Right atrium auricular region (tissue), 2 donors: ENCODE data around the gene WDR1. TPM values are rescaled to one million over a fixed set of nuclear protein-coding genes. Genes with fewer than 3 reads are reported as not detected.

Experiments used
- DNase-seq: peaks from one replicate; pipeline ENCODE4 v3.0.0-alpha.2; 2019; ENCODE audit warnings: low spot score
- H3K27ac ChIP-seq, 2 donors: fragments of 200-600 bp; sonication (generic); 1 replicate in 1 of 2; 2 replicates in 1 of 2; pipeline ENCODE4 v1.5.1; 2016 to 2019
- H3K27me3 ChIP-seq, 2 donors: fragments of 200-600 bp; sonication (generic); one replicate each; pipeline versions ENCODE4 v1.5.1 to v1.6.0; 2017 to 2019
- H3K36me3 ChIP-seq: fragments of 200-600 bp; sonication (generic); one replicate; pipeline ENCODE4 v1.5.1; 2016
- H3K4me1 ChIP-seq, 2 donors: fragments of 200-600 bp; sonication (generic); one replicate each; pipeline versions ENCODE4 v1.5.1 to v1.6.0; 2017 to 2019
- H3K4me3 ChIP-seq, 2 donors: fragments of 200-600 bp; sonication (generic); 1 replicate in 1 of 2; 2 replicates in 1 of 2; pipeline ENCODE4 v1.5.1; 2017 to 2019; ENCODE audit warnings: mild to moderate bottlenecking in 1 of 2, moderate library complexity in 1 of 2
- H3K9me3 ChIP-seq, 2 donors: fragments of 200-600 bp; sonication (generic); one replicate each; pipeline ENCODE4 v1.5.1; 2019
- CTCF ChIP-seq, 2 donors: fragments of 200-600 bp; sonication (generic); IDR thresholded peaks; one replicate each; pipeline ENCODE4 v1.5.1; 2019; ENCODE audit warnings: antibody characterized with exemption in 2 of 2
- total RNA-seq, 2 donors: library from RNA; depleted of rRNA; stranded (reverse); fragments of >200 nt; gene quantifications; one replicate each; pipeline ENCODE4 v1.1.0, GENCODE V29; 2016

Gene WDR1
- total RNA-seq, 2 donors from 2014 or later: 109 to 216 TPM

- Histone ChIP-seq H3K36me3 (peaks cover 100% of the 10 kb centered on the region), H3K9me3 (no peaks in the 10 kb centered on the region), H3K27me3 (no peaks in the 10 kb centered on the region), H3K27ac (no peak overlapping the region), H3K4me1 (peaks cover 0 to 51% of the 10 kb centered on the region in 2 donors), H3K4me3 (no peak overlapping the region)
- no peak for TF ChIP-seq CTCF (IDR thresholded peaks at IDR 0.05)
- DNase-seq: no peak
These were observed 35.4 kb downstream of the WDR1 start for GRCh38 chr4:10081218-10081606.

- Histone ChIP-seq H3K27me3 (no peaks in the 10 kb centered on the region), H3K9me3 (no peaks in the 10 kb centered on the region), H3K36me3 (peaks cover 100% of the 10 kb centered on the region), H3K4me1 (peaks cover 0 to 46% of the 10 kb centered on the region in 2 donors), H3K27ac (peak overlapping the region in 1 of 2 donors; percentile 12), H3K4me3 (no peak overlapping the region)
- DNase-seq: no peak
- TF ChIP-seq CTCF (IDR thresholded peaks at IDR 0.05): no peak
These were observed 35.9 kb downstream of the WDR1 start for GRCh38 chr4:10080589-10081217.

- peaks cover 0 to 40% of the 10 kb centered on the region in 2 donors for H3K4me1 ChIP-seq
- H3K36me3 ChIP-seq: peaks cover 100% of the 10 kb centered on the region
- no peak for TF ChIP-seq CTCF (IDR thresholded peaks at IDR 0.05)
- no peak for DNase-seq
- peak overlapping the region in 1 of 2 donors; percentile 73 for H3K27ac ChIP-seq
- no peaks in the 10 kb centered on the region for H3K9me3 ChIP-seq
- no peak overlapping the region for H3K4me3 ChIP-seq
- no peaks in the 10 kb centered on the region for H3K27me3 ChIP-seq
These were observed 36.5 kb downstream of the WDR1 start for GRCh38 chr4:10079912-10080588.

- Histone ChIP-seq H3K36me3 (peaks cover 100% of the 10 kb centered on the region), H3K4me3 (no peak overlapping the region), H3K27me3 (no peaks in the 10 kb centered on the region), H3K4me1 (peaks cover 0 to 32% of the 10 kb centered on the region in 2 donors), H3K27ac (peak overlapping the region in 1 of 2 donors; percentile 73), H3K9me3 (no peaks in the 10 kb centered on the region)
- no peak for TF ChIP-seq CTCF (IDR thresholded peaks at IDR 0.05)
- DNase-seq: no peak
These were observed 37.3 kb downstream of the WDR1 start for GRCh38 chr4:10079256-10079655.

- no peaks in the 10 kb centered on the region for H3K9me3 ChIP-seq
- no peak for TF ChIP-seq CTCF (IDR thresholded peaks at IDR 0.05)
- no peaks in the 10 kb centered on the region for H3K27me3 ChIP-seq
- DNase-seq: no peak
- peaks cover 0 to 31% of the 10 kb centered on the region in 2 donors for H3K4me1 ChIP-seq
- peak overlapping the region; percentile 51 to 73 for H3K27ac ChIP-seq
- peaks cover 100% of the 10 kb centered on the region for H3K36me3 ChIP-seq
- H3K4me3 ChIP-seq: no peak overlapping the region
These were observed 37.9 kb downstream of the WDR1 start for GRCh38 chr4:10078481-10079233.
